Panc1 (cell line): Measurements from ENCODE around the gene GPS1.

Experiments used
- CTCF ChIP-seq: fragments of 450-650 bp; IDR thresholded peaks from 2 replicates; pipeline ENCODE4 v1.5.1; 2017; ENCODE audit warnings: mild to moderate bottlenecking
- POLR2AphosphoS5 ChIP-seq: IDR thresholded peaks from 2 replicates; pipeline ENCODE4 v1.6.1; 2012; ENCODE audit warnings: mild to moderate bottlenecking, low read depth, low read length, moderate library complexity

DNA sequence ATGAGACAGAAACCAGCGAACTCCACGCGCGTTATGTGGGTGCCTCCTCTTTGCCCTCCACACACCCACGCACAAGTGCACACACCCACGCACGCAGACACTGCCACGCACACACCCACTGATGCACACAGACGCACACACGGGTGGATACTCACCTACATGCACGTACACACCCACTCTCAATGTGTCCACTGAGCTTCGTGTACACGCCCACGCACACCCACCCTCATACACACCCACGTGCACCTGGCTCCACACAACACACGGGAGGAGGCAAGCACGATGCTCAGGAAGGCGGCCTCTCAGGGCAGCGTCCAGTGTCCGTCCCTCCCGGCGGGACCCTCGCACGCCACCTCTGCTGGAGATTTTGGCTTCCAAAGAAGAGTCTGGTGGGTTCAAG lies 4.3 kb upstream of the GPS1 start:
- TF ChIP-seq CTCF (no peak), POLR2AphosphoS5 (no peak)
